Endothelial cell of umbilical vein (primary cell): ENCODE measurements around the gene IGLON5. TPM values are rescaled to one million over a fixed set of nuclear protein-coding genes. Genes with fewer than 3 reads are reported as not detected.

Experiments
- BruUV-seq: library from RNA; stranded (reverse); fragments of 400-500 nt; replicated peaks from 2 replicates; lab custom pipeline; 2021; lab: Mats Ljungman, UMichigan
- CTCF ChIA-PET: fragments of 300-600, 350-600 bp; sonication (Branson Sonifier 250); formaldehyde crosslinking; loops from one replicate; lab custom pipeline; 2021; ENCODE audit warnings: antibody characterized with exemption, inconsistent platforms; lab: Charles Lee
- POLR2A ChIA-PET: fragments of 300-600, 350-600 bp; sonication (Branson Sonifier 250); formaldehyde crosslinking; loops from one replicate; lab custom pipeline; 2021; ENCODE audit warnings: antibody characterized with exemption, inconsistent platforms; lab: Charles Lee
- DNase-seq: peaks from one replicate; pipeline ENCODE4 v3.0.0-alpha.2; 2011; ENCODE audit warnings: low read depth, low spot score
- FAIRE-seq: peaks from 2 replicates; lab custom pipeline; 2011; peaks lifted over from hg19 to GRCh38; lab: Jason Lieb, UNC
- H2AFZ ChIP-seq: 2 replicates; pipeline ENCODE4 v1.6.0; 2012; ENCODE audit warnings: low read depth, low read length, control low read depth, inconsistent platforms
- H3K27ac ChIP-seq: 2 replicates; pipeline ENCODE4 v1.5.1; 2011; ENCODE audit warnings: low read depth, mild to moderate bottlenecking, control low read depth, low read length, moderate library complexity; ENCODE audit not compliant: insufficient read depth
- H3K27me3 ChIP-seq, 2 experiments: 2 replicates each; pipeline versions ENCODE4 v1.6.0 to v1.6.1; 2011; ENCODE audit warnings: low read length in 2 of 2, mixed read lengths in 1 of 2; ENCODE audit not compliant: control insufficient read depth in 2 of 2, insufficient read depth in 2 of 2
- H3K36me3 ChIP-seq, 2 experiments: 2 replicates in 1 of 2; 3 replicates in 1 of 2; pipeline ENCODE4 v1.5.1; 2011; ENCODE audit warnings: low read length in 2 of 2, mild to moderate bottlenecking in 1 of 2, moderate library complexity in 1 of 2; ENCODE audit not compliant: control insufficient read depth in 2 of 2, insufficient read depth in 2 of 2; ENCODE audit errors: extremely low read depth in 1 of 2
- H3K4me1 ChIP-seq: 3 replicates; pipeline ENCODE4 v1.5.1; 2011; ENCODE audit warnings: mild to moderate bottlenecking, low read length; ENCODE audit not compliant: control insufficient read depth, insufficient read depth; ENCODE audit errors: extremely low read depth
- H3K4me2 ChIP-seq: 2 replicates; pipeline ENCODE4 v1.6.1; 2011; ENCODE audit warnings: low read length, control low read depth, mixed read lengths; ENCODE audit not compliant: insufficient read depth
- H3K4me3 ChIP-seq, 3 experiments: fragments of 200-600 bp in 1 of 3; sonication (generic), shearing (Covaris generic) in 1 of 3; replicated peaks in 1 of 3; 2 replicates each; pipeline ENCODE4 v1.5.1; 2011 to 2016; ENCODE audit warnings: control low read depth in 3 of 3, low read length in 3 of 3, mild to moderate bottlenecking in 2 of 3, inconsistent platforms in 1 of 3, low read depth in 1 of 3, moderate library complexity in 1 of 3; ENCODE audit not compliant: insufficient read depth in 1 of 3
- H3K79me2 ChIP-seq: 2 replicates; pipeline ENCODE4 v1.6.0; 2012; ENCODE audit warnings: low read length, inconsistent platforms; ENCODE audit not compliant: control insufficient read depth, insufficient read depth
- H3K9ac ChIP-seq: replicated peaks from 2 replicates; pipeline ENCODE3; 2011; ENCODE audit warnings: low read length, control low read depth; ENCODE audit not compliant: insufficient read depth; ENCODE audit errors: extremely low read depth
- H3K9me1 ChIP-seq: replicated peaks from 3 replicates; pipeline ENCODE4 v1.6.0; 2011; ENCODE audit warnings: mild to moderate bottlenecking, low read length; ENCODE audit not compliant: control insufficient read depth, insufficient read depth; ENCODE audit errors: extremely low read depth
- H3K9me3 ChIP-seq: replicated peaks from 2 replicates; pipeline ENCODE4 v1.5.1; 2012; ENCODE audit warnings: low read length, inconsistent platforms; ENCODE audit not compliant: control insufficient read depth, insufficient read depth
- H4K20me1 ChIP-seq: replicated peaks from 2 replicates; pipeline ENCODE3; 2011; ENCODE audit warnings: mild to moderate bottlenecking, low read length; ENCODE audit not compliant: control insufficient read depth, insufficient read depth; ENCODE audit errors: extremely low read depth
- EZH2 ChIP-seq: IDR thresholded peaks from 2 replicates; pipeline ENCODE4 v1.6.1; 2012; ENCODE audit warnings: borderline replicate concordance, low read depth, mild to moderate bottlenecking, moderate library complexity, low read length, inconsistent platforms; ENCODE audit not compliant: severe bottlenecking
- FOS ChIP-seq: IDR thresholded peaks from 2 replicates; pipeline ENCODE4 v1.6.1; 2011; ENCODE audit warnings: mild to moderate bottlenecking, low read length, moderate library complexity, borderline replicate concordance; ENCODE audit not compliant: insufficient read depth
- GATA2 ChIP-seq: IDR thresholded peaks from 2 replicates; pipeline ENCODE4 v1.7.0; 2011; ENCODE audit warnings: low read depth, mild to moderate bottlenecking, moderate library complexity, mixed read lengths, low read length; ENCODE audit not compliant: insufficient read length, insufficient read depth
- JUN ChIP-seq: IDR thresholded peaks from 2 replicates; pipeline ENCODE4 v1.6.1; 2011; ENCODE audit warnings: borderline replicate concordance, low read depth; ENCODE audit not compliant: insufficient read length, insufficient read depth
- MYC ChIP-seq: IDR thresholded peaks from one replicate; pipeline ENCODE4 v1.6.1; 2011; ENCODE audit warnings: mild to moderate bottlenecking, low read depth, low read length
- POLR2A ChIP-seq: IDR thresholded peaks from 2 replicates; pipeline ENCODE4 v1.6.1; 2012; ENCODE audit warnings: low read depth, mild to moderate bottlenecking, control low read depth, low read length
- POLR2AphosphoS5 ChIP-seq: IDR thresholded peaks from 2 replicates; pipeline ENCODE4 v1.6.1; 2012; ENCODE audit warnings: low read depth, mild to moderate bottlenecking, control low read depth, low read length, moderate library complexity; ENCODE audit not compliant: insufficient read depth
- dilution Hi-C: fragments of 300-500 bp; cut with MboI; formaldehyde crosslinking; loops from one replicate; pipeline ENCODE4 v1.15.0; 2019; ENCODE audit warnings: low sequenced_read_pairs; ENCODE audit not compliant: extremely low pct_ligation_motif_present
- intact Hi-C: fragments of 100-400 bp; cut with micrococcal nuclease; formaldehyde crosslinking; loops from one replicate; pipeline ENCODE4 v1.10.0; 2022
- polyA plus RNA-seq, 4 experiments: library from polyadenylated mRNA; depleted of rRNA in 3 of 4; stranded (reverse) in 3 of 4; unstranded in 1 of 4; fragments of >200 nt; gene quantifications; 2 replicates each; pipeline versions ENCODE4 v1.2.1 to v1.2.3, GENCODE V29; 2011 to 2012; ENCODE audit warnings: missing spikeins in 1 of 4
- total RNA-seq: library from RNA; stranded (reverse); gene quantifications from 2 replicates; pipeline ENCODE4 v1.2.3, GENCODE V29; 2021
- TF ChIP-seq, protein P1 (sequence below): IDR thresholded peaks from 2 replicates; pipeline ENCODE4 v1.6.1; 2011; ENCODE audit not compliant: insufficient read depth, insufficient read length
- TF ChIP-seq, protein P2 (sequence below), 2 donors: IDR thresholded peaks; 1 replicate in 1 of 2; 2 replicates in 1 of 2; pipeline ENCODE4 v1.5.1; 2011; ENCODE audit warnings: low read length in 2 of 2, mild to moderate bottlenecking in 2 of 2, moderate library complexity in 2 of 2, control low read depth in 1 of 2, inconsistent platforms in 1 of 2, low read depth in 1 of 2; ENCODE audit not compliant: insufficient read depth in 1 of 2; ENCODE audit errors: extremely low read depth in 1 of 2

Gene IGLON5
- total and polyA plus RNA-seq, 2 donors (not counting 3 experiments of a cell fraction or from before 2014, with no cell fraction given), result not detected

DNA sequence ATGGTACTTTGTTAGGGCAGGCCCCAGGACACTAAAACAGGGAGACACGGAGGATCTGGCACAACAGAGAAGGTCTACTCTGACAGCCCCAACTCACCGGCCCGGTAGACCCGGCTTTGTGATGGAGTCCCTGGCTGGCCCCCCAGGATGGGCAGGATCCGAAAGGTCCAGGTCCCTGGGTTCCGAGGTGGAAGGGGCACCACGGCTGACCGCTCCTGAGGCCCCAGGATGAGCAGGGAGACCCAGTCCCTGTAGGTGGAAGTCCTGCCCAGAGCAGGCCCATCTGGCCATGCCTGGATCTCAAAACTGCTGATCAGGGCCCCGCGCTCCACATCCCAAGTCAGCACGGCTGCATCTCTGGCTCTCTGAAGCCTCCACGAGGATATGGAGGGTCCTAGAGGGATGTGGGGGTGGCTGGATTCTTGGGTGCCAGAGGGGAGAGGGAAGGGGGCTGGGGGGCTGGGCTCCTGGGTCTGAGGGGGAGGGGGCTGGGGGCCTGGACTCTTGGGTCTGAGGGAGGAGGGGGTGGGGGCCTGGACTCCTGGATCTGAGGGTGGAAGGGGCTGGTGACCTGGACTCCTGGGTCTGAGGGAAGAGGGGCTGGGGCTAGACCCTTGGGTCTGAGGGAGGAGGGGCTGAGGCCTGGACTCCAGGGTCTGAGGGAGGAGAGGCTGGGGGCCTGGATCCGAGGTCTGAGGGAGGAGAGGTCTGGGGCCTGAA, 25.9 kb downstream of the IGLON5 start:
- H3K4me2 ChIP-seq, result no peak overlapping the region
- FAIRE-seq, result no peak
- no peaks in the 10 kb centered on the region for H3K36me3 ChIP-seq
- H3K9me1 ChIP-seq, result no peaks in the 10 kb centered on the region
- dilution Hi-C loops (no loop called here), intact Hi-C loops (loop anchor here (5.0 kb wide), 1 partner anchor 230 kb away; the partner anchor contains the start of gene CTU1)
- no peak overlapping the region for H3K4me3 ChIP-seq
- H3K27ac ChIP-seq, result no peak overlapping the region
- H4K20me1 ChIP-seq, result no peaks in the 10 kb centered on the region
- BruUV-seq, result no TSS peak
- ChIA-PET CTCF (interaction anchor here (0.7 to 1.8 kb wide), 3 partner anchors 71 to 324 kb away, joined by 3 to 5 read pairs (median 3); no protein-coding TSS in a partner anchor), POLR2A (no interaction called here)
- no peak overlapping the region for H2AFZ ChIP-seq
- H3K9ac ChIP-seq, result no peak overlapping the region
- H3K79me2 ChIP-seq, result no peaks in the 10 kb centered on the region
- no peak for TF ChIP-seq POLR2A
- no peak for TF ChIP-seq EZH2
- TF ChIP-seq POLR2AphosphoS5, result no peak
- no peak for TF ChIP-seq GATA2
- no peak for TF ChIP-seq FOS
- TF ChIP-seq, protein P1, sequence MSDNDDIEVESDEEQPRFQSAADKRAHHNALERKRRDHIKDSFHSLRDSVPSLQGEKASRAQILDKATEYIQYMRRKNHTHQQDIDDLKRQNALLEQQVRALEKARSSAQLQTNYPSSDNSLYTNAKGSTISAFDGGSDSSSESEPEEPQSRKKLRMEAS, result no peak
- TF ChIP-seq JUN, result no peak
- no peak for TF ChIP-seq MYC
- TF ChIP-seq, protein P2, sequence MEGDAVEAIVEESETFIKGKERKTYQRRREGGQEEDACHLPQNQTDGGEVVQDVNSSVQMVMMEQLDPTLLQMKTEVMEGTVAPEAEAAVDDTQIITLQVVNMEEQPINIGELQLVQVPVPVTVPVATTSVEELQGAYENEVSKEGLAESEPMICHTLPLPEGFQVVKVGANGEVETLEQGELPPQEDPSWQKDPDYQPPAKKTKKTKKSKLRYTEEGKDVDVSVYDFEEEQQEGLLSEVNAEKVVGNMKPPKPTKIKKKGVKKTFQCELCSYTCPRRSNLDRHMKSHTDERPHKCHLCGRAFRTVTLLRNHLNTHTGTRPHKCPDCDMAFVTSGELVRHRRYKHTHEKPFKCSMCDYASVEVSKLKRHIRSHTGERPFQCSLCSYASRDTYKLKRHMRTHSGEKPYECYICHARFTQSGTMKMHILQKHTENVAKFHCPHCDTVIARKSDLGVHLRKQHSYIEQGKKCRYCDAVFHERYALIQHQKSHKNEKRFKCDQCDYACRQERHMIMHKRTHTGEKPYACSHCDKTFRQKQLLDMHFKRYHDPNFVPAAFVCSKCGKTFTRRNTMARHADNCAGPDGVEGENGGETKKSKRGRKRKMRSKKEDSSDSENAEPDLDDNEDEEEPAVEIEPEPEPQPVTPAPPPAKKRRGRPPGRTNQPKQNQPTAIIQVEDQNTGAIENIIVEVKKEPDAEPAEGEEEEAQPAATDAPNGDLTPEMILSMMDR (IDR thresholded peaks at IDR 0.05; ENCODE audit: extremely low read depth in 1 of 2, insufficient read depth in 1 of 2, low read depth in 1 of 2, low read length in 2 of 2), result no peak
- no peak for DNase-seq
- H3K4me1 ChIP-seq, result peaks cover 8% of the 10 kb centered on the region
- H3K27me3 ChIP-seq, result no peaks in the 10 kb centered on the region
- H3K9me3 ChIP-seq, result no peaks in the 10 kb centered on the region
